Stimulated activated CD8-positive, alpha-beta memory T cell treated with anti-CD3 and anti-CD28 coated beads, Interleukin-2, amount 100 ng/mL, for 48 hours (primary cell): ENCODE measurements around the gene NPIPB4.
A peak's percentile ranks its signal among the peaks of the same experiment; 100 is the strongest.
"Not testable (repeated sequence)": the region's sequence is repeated elsewhere in the genome, so short reads cannot be mapped to it uniquely, and the experiment has no call there.

Experiments
- DNase-seq, 2 donors: peaks; one replicate each; pipeline ENCODE4 v3.0.0-alpha.2; 2020; ENCODE audit warnings: low read depth in 2 of 2

Gene NPIPB4

GRCh38 chr16:21857656-21858055 lies at the start of gene NPIPB4:
TSS of gene NPIPB4 (minus strand) at chr16:21857756. CDS start at chr16:21857378, 378 bp downstream.
- DNase-seq: not testable (repeated sequence)

GRCh38 chr16:21898998-21899397 lies 41.4 kb upstream of the NPIPB4 start:
- DNase-seq: not testable (repeated sequence)

- not testable (repeated sequence) for DNase-seq
Measured at GRCh38 chr16:21881988-21882387, 24.4 kb upstream of the NPIPB4 start.

DNA sequence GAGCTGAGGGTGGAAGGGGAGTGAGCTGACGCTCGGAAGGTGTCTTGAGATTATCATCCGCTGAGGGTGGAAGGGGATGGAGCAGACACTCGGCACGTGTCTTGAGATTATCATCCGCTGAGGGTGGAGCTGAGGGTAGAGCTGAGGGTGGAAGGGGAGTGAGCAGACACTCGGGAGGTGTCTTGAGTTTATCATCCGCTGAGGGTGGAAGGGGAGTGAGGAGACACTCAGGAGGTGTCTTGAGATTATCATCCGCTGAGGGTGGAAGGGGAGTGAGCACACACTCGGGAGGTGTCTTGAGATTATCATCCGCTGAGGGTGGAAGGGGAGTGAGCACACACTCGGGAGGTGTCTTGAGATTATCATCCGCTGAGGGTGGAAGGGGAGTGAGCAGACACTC lies 20.4 kb downstream of the NPIPB4 start:
- not testable (repeated sequence) for DNase-seq

DNA sequence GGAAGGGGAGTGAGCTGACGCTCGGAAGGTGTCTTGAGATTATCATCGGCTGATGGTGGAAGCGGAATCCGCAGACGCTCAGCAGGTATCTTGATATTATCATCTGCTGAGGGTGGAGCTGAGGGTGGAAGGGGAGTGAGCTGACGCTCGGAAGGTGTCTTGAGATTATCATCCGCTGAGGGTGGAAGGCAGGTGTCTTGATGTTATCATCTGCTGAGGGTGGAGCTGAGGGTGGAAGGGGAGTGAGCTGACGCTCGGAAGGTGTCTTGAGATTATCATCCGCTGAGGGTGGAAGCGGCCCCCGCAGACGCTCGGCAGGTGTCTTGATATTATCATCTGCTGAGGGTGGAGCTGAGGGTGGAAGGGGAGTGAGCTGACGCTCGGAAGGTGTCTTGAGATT lies 21.2 kb downstream of the NPIPB4 start:
- DNase-seq: not testable (repeated sequence)

- DNase-seq: not testable (repeated sequence)
Measured at GRCh38 chr16:21835747-21836146, 21.8 kb downstream of the NPIPB4 start.

DNA sequence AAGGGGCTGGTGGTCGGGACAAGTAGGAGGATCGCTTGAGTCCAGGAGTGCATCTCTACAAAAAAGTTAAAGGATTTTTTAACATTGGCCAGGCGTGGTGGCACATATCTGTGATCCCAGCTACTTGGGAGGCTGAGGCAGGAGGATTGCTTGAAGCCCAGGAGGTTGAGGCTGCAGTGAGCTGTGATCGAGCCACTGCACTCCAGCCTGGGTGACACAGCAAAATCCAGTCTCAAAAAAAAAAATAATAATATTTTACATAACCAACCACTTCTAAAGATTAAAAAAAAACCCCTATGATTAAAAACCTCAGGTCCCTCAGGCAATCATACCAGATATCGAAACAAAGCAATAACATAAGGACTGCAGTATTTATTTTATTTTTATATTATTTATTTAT lies 23.3 kb downstream of the NPIPB4 start:
- DNase-seq: not testable (repeated sequence)

GRCh38 chr16:21829929-21830328 lies 27.6 kb downstream of the NPIPB4 start:
- not testable (repeated sequence) for DNase-seq

DNA sequence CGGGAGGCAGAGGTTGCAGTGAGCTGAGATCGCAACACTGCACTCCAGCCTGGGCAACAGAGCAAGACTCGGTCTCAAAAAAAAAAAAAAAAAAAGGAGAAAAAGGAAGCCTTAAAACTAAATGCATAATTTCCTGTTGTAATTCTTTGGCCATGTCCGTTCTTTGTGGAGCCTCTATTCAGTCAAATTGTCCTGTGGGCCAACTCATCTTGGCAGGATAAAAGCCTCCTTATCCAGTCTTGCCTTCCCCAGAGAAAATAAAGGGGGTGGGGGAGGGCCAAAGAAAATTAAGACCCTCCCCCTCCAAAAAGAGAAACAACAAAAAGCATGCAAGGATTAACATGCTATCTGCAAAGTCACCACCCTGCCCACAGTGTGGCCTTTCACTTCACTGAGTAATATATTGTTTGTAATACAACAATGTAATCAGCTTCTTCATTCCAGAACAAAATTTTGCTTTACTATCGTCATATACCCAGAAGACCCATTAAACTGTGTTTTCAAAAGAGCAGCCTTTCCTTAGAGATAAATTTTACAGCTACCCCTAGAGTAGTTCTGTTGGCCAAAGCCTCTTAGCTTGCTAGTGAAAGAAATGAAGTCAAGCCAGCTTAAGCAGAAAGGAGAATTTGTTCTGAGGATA lies 31.4 kb downstream of the NPIPB4 start:
- not testable (repeated sequence) for DNase-seq

- DNase-seq: not testable (repeated sequence)
Measured at GRCh38 chr16:21825526-21825925, 32.0 kb downstream of the NPIPB4 start.

DNA sequence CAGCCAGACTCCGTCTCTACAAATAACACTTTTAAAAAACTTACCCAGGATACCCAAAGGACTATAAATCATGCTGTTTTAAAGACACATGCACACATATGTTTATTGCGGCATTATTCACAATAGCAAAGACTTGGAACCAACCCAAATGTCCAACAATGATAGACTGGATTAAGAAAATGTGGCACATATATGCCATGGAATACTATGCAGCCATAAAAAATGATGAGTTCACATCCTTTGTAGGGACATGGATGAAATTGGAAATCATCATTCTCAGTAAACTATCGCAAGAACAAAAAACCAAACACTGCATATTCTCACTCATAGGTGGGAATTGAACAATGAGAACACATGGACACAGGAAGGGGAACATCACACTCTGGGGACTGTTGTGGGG lies 34.3 kb downstream of the NPIPB4 start:
- DNase-seq: not testable (repeated sequence)

GRCh38 chr16:21820908-21821465 lies 36.6 kb downstream of the NPIPB4 start:
- not testable (repeated sequence) for DNase-seq

- DNase-seq: peak; percentile 60 to 63
Measured at GRCh38 chr16:21820028-21820907, 37.3 kb downstream of the NPIPB4 start.

- DNase-seq: not testable (repeated sequence)
Measured at GRCh38 chr16:21819617-21820016, 37.9 kb downstream of the NPIPB4 start.

DNA sequence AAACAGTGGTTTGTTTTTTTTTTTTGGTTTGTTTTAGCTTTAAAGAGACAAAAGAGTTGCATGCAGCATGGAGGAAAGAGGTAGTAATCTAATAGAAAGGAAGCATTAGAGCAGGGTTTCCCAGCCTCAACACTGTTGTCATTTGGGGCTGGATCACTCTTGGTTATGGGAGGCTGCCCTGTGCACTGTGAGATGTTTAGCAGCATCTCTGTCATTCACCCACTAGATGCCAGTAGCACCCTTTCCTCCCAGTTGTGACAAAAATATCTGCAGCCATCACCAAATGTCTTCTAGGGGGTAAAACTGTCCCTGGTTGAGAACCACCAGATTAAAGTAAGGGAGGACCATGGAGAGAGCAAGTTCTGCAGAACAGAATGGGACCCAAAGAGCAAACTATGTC lies 40.5 kb downstream of the NPIPB4 start:
- not testable (repeated sequence) for DNase-seq

- not testable (repeated sequence) for DNase-seq
Measured at GRCh38 chr16:21815694-21816093, 41.9 kb downstream of the NPIPB4 start.

DNA sequence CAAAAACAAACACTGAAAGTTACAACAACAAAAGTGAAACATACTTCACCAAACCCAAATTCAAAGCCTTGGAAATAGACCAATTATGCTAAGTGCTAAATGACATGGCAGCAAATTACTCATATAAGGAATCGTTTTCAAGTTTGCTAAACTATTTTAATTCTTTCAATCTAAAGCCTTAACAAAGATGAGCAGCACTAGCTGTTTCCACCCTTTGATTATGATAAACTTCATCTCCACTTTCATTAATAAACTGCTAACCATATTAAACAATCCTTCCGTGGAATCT lies 55.2 kb downstream of the NPIPB4 start:
- DNase-seq: not testable (repeated sequence)

DNA sequence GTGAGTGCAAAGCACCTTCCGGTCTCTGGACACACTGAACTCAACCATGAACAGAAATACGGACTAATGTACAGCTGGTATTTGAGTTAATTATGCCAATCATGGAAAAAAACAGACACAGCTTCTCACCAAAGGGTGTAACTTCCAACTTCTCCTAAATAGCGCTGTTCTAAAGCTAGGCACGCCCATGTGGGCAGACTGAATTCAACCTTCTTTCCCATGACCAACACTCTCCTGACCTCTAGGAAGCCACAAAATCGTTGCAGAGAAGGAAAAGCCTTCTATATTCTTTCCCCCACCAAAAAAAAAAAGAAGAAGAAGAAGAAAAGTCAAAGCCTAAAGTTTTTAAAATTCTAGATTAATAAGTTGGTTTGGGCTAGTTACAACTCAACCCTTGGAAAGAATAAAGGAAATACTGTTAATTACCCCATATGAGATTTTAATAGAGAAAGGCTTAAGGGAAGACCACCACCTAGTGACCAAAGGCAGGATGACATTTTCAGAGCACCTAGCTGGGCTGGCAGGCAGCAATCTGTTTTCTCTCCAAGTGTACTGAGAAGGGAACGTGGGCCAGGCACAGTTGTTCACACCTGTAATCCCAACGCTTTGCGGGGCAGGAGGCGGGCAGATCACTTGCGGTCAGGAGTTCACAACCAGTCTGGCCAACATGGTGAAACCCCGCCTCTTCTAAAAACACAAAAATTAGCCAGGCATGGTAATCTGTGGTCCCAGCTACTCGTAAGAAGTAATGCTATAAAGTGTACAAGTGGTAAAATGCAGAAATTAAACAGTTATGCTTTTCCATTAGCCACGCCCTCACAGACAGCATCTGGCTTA lies 55.8 kb downstream of the NPIPB4 start:
- not testable (repeated sequence) for DNase-seq

GRCh38 chr16:21798601-21799000 lies 59.0 kb downstream of the NPIPB4 start:
- not testable (repeated sequence) for DNase-seq

DNA sequence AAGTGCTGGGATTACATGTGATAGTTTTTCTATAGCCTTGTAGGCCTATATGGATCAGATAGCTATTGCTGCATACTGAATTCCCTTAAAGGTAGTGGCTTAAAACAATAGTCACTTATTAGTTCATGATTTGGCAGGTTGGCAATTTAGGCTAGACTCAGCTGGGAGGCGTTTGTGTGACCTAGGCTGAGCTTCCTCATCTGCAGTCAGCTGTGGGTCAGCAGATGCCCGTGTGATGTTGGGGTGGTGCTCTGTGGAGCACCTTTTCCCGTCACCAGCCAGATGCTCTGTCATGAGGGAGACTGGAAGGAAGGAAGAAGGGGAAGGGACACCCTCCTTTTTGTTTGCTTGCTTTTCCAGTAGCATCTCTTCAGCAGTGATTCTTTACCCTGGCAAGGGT lies 64.2 kb downstream of the NPIPB4 start:
- not testable (repeated sequence) for DNase-seq

DNA sequence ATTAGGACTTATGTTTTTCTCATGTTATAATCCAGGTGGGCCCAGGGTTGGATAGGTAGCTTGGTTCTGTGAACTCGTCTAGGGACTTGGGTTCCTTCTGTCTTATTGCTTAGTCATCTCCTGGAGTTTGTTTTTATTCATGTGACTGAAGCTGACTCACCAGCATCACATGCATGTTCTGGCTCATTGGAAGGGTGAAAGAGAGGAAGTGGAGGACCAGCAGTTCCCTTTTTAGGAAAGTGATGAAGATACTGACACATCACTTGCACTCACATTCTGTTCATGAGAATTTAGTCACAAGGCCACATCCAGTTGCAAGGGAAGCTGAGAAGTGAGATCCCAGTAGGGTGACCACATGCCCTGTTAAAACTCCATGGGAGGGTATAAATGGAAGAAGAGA lies 67.0 kb downstream of the NPIPB4 start:
- DNase-seq: not testable (repeated sequence)
